ENCODE measurements around the gene PNPLA4. TPM values are rescaled to one million over a fixed set of nuclear protein-coding genes. Genes with fewer than 3 reads are reported as not detected.

Gene PNPLA4
- total RNA-seq, 2 donors from 2014 or later: 0.95 to 11.6 TPM

GRCh38 chrX:7921750-7922149 is 5.5 kb downstream of the PNPLA4 start:
- H3K36me3 ChIP-seq: no peaks in the 10 kb centered on the region
- no peak for TF ChIP-seq CTCF (IDR thresholded peaks at IDR 0.05)
- ATAC-seq (ENCODE audit: insufficient number of reproducible peaks, low FRiP score, low read depth): no peak

DNA sequence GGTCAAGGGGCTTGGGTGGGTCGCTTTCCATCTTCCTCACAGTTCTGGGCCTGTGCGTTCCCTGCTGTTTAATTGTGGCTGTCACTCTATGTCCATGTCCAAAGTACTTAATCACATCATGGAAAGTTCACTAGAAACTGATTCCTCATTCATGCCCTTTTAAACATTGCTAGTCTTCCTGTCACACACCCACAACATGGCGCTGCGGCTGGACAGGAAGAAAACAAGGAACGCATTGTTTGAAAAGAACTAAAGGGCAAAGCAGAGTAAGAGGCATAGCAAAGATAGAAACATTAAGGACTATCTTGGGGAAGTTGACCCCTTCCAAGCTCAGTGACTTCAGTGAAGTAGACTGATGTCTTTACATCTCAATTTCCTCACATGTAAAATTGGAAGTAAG is 18.4 kb downstream of the PNPLA4 start:
- Histone ChIP-seq H3K27ac (no peak overlapping the region), H3K4me1 (ENCODE audit: control insufficient read depth in 1 of 2, low read depth in 2 of 2) (no peaks in the 10 kb centered on the region), H3K4me3 (no peak overlapping the region), H3K27me3 (replicated peaks; ENCODE audit: insufficient read depth) (no peaks in the 10 kb centered on the region), H3K9me3 (no peaks in the 10 kb centered on the region), H3K36me3 (no peaks in the 10 kb centered on the region)
- no peak for DNase-seq (ENCODE audit: low spot score)
- ATAC-seq (ENCODE audit: insufficient number of reproducible peaks, low FRiP score, low read depth): no peak
- TF ChIP-seq CTCF (IDR thresholded peaks at IDR 0.05): no peak

More at GRCh38 chrX:7921750-7922149, 5.5 kb downstream of the PNPLA4 start:
- Histone ChIP-seq H3K4me1 (ENCODE audit: control insufficient read depth in 1 of 2, low read depth in 2 of 2) (no peaks in the 10 kb centered on the region), H3K27ac (no peak overlapping the region), H3K9me3 (no peaks in the 10 kb centered on the region), H3K27me3 (replicated peaks; ENCODE audit: insufficient read depth) (no peaks in the 10 kb centered on the region), H3K4me3 (no peak overlapping the region)
- DNase-seq (ENCODE audit: low spot score): no peak

- no peak for TF ChIP-seq CTCF (IDR thresholded peaks at IDR 0.05)
- Histone ChIP-seq H3K9me3 (no peaks in the 10 kb centered on the region), H3K36me3 (no peaks in the 10 kb centered on the region), H3K27ac (no peak overlapping the region), H3K4me3 (no peak overlapping the region), H3K27me3 (replicated peaks; ENCODE audit: insufficient read depth) (no peaks in the 10 kb centered on the region), H3K4me1 (ENCODE audit: control insufficient read depth in 1 of 2, low read depth in 2 of 2) (no peaks in the 10 kb centered on the region)
- ATAC-seq (ENCODE audit: insufficient number of reproducible peaks, low FRiP score, low read depth) (no peak), DNase-seq (ENCODE audit: low spot score) (no peak)
Measured at GRCh38 chrX:7904562-7904961, 22.7 kb downstream of the PNPLA4 start.

GRCh38 chrX:7891928-7892327 is 35.3 kb downstream of the PNPLA4 start:
- H3K9me3 ChIP-seq: no peaks in the 10 kb centered on the region
- H3K4me3 ChIP-seq: no peak overlapping the region
- ATAC-seq (ENCODE audit: insufficient number of reproducible peaks, low FRiP score, low read depth): no peak
- H3K27ac ChIP-seq: no peak overlapping the region
- H3K27me3 ChIP-seq (replicated peaks; ENCODE audit: insufficient read depth): no peaks in the 10 kb centered on the region
- no peak for TF ChIP-seq CTCF (IDR thresholded peaks at IDR 0.05)
- no peaks in the 10 kb centered on the region for H3K4me1 ChIP-seq (ENCODE audit: control insufficient read depth in 1 of 2, low read depth in 2 of 2)
- H3K36me3 ChIP-seq: no peaks in the 10 kb centered on the region
- DNase-seq (ENCODE audit: low spot score): no peak

DNA sequence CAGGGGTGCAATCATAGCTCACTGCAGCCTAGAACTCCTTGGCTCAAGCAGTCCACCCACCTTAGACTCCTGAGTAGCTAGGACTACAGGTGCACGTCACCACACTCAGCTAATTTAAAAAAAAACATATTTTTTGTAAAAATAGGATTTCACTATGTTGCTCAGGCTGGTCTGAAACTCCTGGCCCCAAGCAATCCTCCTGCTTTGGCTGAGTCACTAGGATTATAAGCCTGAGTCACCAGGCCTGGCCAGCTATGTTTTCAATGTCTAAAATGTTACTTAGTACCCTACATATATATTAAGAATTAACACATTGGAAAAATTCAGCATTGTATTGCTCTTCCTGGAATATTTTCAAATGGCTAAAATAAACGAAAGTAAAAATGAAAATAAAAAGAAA is 37.5 kb downstream of the PNPLA4 start:
- no peak for ATAC-seq (ENCODE audit: insufficient number of reproducible peaks, low FRiP score, low read depth)
- TF ChIP-seq CTCF (IDR thresholded peaks at IDR 0.05): no peak
- H3K4me1 ChIP-seq (ENCODE audit: control insufficient read depth in 1 of 2, low read depth in 2 of 2): no peaks in the 10 kb centered on the region

More for the DNA sequence above, 37.5 kb downstream of the PNPLA4 start:
- Histone ChIP-seq H3K9me3 (no peaks in the 10 kb centered on the region), H3K4me3 (no peak overlapping the region), H3K27ac (no peak overlapping the region), H3K36me3 (no peaks in the 10 kb centered on the region), H3K27me3 (replicated peaks; ENCODE audit: insufficient read depth) (no peaks in the 10 kb centered on the region)
- DNase-seq (ENCODE audit: low spot score): no peak
